Umbilical cord (tissue), 2 donors: ENCODE data around the gene GOLGA6C. TPM values are rescaled to one million over a fixed set of nuclear protein-coding genes. Genes with fewer than 3 reads are reported as not detected.
"Not testable (repeated sequence)": the region's sequence is repeated elsewhere in the genome, so short reads cannot be mapped to it uniquely, and the experiment has no call there.

ENCODE experiments used
- DNase-seq: peaks from one replicate; pipeline ENCODE4 v3.0.0-alpha.2; 2015; ENCODE audit warnings: low spot score
- total RNA-seq: library from RNA; depleted of rRNA; stranded (reverse); fragments of >200 nt; gene quantifications from one replicate; pipeline ENCODE4 v1.2.3, GENCODE V29; 2014; ENCODE audit warnings: low replicate concordance; ENCODE audit not compliant: insufficient read depth

The GOLGA6C gene
- total RNA-seq, 1 donor from 2014 or later = not detected

DNA sequence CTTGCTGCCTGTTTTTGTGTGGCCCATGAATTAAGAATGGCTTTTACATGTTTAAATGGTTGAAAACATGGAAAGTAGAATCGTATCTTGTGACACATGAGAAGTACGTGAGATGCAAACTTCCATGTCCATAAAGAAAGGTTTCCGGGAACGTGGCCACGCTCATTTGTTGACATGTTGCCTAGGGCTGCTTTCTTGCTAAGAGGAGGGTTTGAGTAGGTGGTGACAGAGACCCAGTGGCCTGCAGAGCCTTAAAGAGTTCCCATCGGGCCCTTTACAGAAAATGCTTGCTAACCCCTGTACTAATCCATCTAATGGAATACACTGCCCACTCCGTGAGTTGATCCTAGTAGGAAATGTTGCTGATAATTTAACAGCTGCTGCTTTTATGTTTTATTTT is 31.0 kb upstream of the GOLGA6C start:
- not testable (repeated sequence) for DNase-seq

DNA sequence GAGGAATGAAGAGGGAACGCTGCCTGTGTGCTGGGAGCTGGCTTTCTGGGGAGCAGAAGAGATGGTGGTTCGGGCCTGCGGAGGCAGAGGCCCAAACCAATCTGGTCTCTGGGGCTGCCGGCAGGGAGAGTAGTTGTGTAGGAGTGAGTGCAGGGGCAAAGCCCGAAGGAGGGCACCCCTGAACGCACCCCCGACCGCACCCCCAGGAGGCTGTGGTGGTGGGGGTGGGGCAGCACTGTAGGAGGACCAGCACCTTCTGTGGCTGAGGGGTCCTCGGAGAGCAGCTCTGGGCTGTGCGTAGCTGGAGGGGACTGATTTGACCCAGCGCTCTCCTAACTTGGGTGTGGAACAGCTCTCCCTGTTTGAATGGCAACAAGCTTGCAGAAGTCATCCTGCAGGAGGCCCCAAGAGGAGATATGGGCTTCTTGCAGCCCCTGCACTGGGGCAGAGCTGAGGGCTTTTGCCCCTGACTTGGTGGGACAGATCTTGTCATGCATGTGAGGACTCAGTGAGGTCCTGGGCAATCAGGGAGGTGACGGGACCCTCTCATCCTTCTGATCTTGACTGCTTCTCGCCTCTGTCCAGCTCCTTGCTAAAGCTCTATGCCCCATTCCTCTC is 30.4 kb upstream of the GOLGA6C start:
- DNase-seq = no peak

DNA sequence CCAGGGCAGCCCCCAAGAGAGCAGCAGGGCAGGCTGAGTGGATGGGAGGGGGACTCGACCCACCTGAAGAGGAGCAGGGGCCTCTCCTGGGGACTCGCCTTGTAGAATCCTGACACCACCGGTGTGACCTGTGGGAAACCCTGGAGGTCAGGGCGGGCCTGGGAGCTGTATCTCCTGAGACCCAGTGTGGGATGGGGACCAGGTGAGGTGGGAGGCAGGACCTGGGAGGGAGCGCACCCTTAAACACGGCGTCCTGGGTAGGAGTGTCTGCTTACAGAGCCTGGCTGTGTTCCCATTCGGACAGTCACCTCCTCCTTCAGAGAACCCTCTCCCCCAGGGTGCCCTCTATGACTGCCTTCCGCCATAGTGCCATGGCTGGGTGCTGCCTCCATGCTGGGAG is 29.3 kb upstream of the GOLGA6C start:
- DNase-seq = no peak

DNA sequence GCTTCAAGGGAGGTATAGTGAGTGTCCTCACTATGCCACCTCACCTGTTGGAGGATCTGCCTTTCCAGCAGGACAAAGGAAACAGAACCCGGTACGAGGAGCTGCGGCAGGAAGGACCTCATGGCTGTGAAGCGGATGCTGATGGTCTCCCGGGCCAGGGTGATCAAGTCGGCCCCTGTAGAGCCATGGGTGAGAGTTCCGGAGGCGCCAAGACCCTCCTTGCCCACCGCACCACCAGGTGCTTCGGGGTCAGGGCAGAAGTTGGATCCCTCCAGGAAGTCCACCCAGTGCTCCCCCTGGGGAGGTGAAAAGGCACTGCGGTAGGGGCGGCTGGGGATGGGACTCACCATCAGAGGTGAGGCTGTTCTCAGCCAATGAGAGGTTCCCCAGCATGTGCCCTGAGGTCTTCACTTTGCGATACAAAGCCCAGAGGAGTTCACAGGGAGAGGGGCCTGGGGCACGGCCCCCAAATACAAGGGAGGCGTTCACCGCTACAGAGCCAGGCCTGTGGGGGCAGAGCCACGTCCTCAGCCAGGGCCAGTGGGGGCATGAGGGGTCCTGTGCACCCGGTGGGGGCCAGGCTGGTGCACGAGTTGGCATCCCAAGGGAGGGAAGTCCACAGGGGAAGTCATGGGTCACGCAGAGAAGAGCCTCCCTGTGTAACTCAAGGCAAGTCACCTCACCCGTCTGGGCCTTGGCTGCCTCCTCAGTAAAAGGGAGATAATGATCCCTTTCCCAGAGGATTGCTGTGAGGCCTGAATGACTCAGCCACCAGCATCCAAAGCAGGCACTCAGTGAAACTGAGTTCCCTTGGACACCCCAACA is 28.7 kb upstream of the GOLGA6C start:
- DNase-seq = no peak

DNA sequence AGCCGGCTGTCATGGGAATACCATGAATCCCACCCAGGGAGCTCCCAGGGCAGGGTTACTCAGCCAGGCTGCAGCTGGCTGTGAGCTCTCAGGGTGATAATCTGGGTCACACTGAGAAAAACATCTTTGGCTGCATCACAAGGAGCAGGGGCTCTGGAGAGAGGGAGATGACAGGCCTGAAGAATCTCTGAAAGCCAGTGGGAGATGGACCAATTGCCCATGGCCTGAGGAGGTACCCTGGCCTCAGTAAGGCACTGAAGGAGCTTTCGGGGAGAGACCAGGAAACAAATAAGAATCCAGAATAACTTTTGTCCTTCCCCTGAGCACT is 28.2 kb upstream of the GOLGA6C start:
- DNase-seq = no peak

DNA sequence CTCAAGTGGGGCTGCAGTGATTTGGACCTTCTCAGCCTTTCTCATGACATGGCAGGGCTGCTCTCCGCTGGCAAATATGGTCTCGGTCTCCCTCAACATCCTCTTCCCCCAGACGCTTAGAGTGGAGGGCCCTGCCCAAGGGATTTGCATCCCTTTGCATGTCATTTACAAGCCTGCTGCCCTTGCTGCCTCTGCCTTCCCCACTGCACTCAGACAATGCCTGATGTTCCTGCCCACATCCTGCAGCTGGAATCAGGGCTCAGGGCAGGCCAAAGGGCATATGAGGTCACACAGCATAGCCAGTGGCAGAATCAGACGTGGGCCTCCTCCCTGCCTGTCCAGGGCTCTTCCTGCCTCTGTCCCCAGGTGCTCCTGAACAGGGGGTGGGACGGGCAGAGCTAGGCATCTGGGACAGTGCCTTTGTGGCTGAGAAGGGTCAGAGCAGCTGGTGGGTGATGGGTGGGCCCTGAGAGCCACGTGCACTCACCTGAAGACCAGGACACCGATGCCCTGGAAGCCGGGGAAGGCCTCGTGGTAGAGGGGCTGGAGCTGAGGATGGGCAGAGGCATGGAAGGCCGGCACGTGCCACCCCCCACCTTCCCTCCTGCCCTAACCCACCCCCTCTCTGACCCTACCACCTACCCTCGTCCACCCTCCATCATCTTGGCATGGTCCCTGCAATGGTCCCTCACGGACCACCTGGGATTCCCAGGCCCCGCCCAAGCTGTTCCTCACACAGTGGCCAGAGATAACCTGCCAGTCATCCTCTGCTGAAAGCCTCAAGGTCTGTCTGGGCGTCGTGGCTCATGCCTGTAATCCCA is 27.4 kb upstream of the GOLGA6C start:
- DNase-seq = no peak

DNA sequence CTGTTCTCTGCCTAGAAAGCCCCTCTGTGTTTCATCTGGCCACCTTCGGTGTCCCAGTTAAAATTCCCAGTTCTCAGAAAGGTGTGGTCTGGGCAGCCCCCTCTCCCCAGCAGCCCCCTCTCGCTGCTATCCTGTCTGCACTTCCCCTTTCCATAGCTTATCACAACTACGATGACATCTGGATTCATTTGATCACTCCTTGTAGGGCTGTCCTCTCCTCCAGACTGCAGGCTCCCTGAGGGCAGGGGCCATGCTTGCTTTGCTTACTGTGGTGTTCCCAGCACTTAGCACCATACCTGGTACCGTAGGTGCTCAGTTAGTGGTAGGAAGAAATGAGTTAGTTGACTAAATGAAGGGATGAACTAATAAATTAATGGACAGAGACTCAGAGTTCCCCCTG is 26.3 kb upstream of the GOLGA6C start:
- no peak for DNase-seq

DNA sequence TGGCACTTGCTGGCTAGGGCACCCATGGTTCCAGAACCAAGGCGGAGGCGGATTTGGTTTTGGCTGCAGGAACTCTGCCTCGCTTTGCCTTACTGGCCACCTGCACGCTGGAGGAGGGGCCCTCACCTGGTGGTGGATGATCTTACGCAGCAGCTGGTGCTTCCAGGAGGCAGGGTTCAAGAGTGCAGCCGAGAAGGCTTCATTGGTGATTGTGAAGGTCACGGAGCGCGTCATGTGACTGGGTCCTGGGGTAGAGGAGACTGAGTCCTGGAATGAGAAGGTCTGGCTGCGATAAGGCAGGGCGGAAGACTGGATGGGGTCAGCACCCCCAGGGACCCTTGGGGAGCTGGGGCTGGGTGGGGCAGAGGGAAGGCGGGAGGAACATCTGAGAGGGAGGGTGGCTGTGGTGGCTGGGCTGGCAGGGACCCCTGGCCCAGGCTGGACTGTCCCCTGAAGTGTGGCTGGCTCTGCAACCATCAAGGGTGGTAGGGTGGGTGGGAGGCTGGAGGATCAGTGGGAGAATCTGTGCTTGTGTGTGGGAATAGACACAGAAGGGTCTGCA is 25.8 kb upstream of the GOLGA6C start:
- no peak for DNase-seq

DNA sequence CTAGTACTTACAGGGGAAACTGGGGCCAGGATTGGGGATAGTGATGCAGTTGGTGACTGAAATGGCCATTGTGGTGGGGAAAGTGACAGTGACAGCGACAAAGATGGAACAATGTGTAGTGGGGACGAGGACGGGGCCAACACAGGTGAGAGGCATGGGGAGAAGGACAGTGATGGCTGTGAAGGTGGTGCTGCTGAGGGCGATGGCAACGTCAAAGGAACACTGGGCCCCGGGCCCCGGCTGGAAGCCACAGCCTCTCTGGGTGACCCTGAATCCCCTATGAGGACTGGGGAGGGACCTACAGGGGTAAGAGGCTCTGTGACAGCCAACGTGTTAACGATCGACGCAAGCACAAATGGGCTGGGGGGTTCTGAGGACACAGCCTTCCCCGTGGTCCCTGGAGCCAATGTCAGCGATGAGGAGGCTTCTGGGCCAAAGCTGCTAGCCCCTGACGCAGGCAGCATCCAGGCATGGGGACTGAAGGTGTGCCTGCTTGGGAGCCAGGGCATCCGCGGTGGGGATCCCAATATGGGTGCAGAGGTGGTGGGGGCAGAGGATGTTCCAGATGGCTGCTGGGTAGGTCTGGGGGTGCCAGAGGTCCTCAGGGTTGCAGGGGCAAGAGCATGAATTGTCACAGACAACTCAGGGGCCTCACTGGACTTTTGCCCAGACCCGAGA is 25.2 kb upstream of the GOLGA6C start:
- DNase-seq = no peak

DNA sequence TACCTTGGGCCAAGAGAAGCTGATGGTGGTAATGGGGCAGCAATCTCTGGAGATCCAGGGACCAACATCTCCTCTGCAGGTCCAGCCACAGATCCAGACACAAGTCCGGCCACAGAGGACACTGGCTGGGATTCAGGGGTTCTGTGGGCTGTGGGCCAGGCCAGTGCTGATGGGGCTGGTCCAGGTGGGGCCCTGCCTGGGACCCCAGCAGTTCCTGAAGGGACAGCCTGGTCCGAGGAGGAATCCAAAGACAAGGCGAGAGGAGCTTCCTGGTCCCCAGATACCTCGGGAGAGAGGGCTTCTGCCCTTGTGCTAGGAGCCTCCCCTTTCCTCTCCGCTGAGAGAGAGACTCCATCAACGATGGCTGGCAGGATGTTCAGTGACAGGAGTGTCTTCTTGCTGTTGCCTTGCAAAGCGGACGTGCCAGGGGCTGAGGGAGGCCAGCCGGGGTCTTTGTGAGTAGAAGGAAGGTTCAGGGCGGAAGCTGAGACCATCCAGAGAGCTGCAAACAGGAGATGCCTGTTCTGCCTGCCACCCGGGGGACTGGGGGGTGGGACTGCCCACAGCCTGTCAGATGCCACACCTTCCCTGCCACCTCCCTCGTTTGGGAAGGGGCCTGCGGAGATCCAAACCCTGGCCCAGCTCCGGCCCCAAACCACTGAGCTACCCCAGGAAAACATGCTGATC is 24.5 kb upstream of the GOLGA6C start:
- no peak for DNase-seq

DNA sequence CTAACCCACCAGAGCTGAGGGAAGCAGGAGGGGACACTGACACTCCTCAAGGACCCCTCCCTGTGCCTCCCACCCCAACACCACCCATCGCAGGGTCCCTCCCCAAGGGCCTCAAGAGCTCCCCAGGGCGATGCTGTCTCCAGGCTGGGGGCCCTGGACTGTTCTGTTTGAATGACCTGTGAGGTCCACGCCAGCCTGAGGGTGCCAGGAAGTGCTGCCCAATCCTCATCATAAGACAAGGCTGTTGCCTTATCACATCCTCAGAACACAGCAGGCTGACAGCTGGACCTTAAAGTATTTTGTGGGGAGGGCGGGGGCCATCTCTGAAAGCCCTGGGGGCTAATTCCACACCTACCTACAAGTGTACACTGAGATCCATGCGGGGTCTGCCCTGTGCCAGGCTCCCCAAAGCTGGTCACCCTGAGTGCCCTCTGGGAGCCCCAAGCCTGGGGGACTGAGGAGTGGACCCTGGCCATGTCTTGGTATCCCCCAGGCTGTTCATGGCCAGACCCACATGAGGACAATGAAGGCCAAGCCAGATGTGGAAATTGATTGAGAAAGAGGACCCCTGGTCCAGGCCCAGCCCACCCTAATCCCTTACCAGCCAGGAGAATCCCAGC is 23.8 kb upstream of the GOLGA6C start:
- no peak for DNase-seq

DNA sequence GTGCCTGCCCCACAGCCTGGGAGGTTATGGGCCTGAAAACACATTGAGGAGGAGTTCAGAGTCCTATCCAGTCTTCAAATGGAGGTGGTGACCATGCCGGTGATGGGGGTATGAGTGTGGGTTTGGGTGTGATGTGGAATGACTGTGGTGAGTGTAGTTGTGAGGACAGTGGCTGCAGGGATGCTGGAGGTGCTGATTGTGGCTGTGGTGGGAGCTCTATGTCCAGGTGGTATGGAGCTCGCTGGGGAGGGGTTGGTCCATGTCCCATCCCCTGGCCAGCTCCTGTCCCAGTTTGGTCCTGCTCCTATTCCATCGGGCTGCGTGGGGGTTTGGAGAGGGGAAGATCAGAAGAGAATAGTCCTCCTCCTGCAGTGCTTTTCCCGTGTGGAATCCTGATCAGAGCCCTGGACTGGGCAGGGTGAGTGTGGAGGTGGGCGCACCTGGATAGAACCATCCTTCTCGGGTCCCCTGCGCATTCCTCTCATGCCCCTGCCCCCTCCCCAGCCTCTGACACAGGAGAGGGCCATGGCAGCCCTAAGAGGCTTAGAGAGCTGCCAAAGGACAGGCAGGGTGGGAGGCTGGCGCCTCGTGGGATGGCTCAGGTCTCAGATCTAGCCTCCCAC is 23.0 kb upstream of the GOLGA6C start:
- DNase-seq = no peak

DNA sequence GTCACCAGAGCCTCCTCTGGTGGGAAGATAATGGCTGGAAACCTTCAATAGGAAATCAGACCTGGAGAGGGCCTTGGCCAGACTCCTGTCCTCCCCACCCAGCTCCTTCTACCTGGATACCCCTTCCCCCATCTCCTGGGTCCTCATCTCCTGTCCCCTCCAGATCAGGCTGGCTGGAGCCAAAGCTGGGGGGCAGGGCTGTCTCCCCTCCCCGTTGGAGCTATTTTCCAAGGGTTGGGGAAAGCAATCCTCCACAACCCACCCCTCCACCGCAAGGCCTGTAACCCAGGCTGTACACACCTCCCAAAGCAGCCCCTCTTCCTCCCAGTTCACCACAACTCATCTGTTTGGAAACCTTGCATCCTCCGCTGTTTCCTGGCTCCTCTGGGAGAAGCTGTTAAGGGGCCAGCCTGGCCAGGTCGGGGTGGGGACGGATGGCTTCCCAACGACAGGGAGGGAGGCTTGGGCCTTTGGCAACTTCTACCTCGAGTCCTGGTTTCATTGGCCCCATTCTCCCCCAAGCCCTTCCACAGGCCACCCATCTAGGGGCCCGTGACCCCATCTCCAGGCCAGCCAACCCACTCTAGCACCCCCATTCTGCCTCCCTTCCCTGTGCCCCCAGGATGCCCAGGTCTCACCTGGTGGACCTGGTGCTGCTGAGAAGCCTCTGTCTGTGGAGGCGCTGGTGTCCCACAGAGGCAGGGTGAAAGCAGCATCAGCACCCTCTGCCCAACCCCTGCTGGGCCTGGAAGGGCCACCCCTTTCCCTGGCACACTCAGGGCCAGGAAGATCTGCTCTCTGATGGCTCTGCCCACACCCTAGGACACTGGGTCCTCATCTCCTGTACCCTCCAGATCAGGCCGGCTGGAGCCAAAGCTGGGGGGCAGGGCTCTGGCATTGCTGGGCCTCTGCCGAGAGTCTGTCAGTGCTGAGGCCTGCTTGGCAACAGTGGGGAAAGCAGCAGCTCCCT is 22.1 kb upstream of the GOLGA6C start:
- no peak for DNase-seq

DNA sequence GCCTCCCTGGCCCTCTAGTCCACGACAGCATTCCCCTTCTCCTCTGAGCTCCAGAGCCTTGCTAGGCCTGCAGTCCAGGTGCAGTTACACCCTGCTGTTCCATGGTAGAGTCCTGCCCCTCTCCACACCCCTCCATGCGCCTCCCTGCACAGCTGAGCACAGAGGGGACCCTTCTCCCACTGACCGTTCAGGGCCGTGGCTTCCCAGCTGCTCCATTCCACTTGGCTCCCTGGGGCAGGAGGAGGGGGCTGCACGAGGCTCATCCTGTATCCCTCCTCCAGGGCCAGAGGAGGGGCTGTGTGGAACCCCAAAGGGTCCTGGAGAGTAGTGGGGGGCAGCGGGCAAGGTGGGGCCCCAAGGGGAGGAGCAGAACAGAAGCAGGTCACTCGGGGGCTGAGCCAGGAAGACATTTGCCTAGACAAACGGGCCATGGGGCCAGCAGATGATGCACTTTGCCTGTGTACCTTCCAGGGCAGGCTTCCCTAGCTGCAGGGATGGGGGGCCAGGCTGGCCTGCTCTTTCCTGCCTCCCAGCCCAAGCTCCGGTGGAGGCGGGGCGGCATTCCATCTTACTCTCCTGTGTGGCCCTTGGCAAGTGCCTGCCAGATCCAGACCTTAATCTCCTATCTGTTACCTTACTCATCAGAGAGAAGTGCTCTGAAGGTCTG is 20.7 kb upstream of the GOLGA6C start:
- DNase-seq = no peak

DNA sequence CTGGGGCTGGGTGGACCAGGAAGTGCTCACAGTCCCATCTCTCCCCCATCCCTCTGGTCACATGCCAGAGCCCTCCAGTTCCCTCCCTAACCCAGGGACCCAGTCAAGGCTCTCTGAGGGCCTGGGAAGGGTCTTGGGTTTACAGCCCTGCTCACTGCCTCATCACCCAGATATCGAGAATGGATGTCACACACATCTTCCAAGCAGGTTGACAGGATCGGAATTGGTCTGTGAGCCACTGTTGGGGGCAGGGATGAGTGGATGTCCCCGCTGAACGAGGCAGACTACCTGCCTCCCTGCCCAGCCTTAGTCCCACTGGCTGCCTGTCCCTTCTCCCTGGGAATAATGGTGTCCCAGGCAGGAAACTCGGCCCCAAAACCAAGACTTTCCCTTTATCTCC is 20.0 kb upstream of the GOLGA6C start:
- DNase-seq = no peak

DNA sequence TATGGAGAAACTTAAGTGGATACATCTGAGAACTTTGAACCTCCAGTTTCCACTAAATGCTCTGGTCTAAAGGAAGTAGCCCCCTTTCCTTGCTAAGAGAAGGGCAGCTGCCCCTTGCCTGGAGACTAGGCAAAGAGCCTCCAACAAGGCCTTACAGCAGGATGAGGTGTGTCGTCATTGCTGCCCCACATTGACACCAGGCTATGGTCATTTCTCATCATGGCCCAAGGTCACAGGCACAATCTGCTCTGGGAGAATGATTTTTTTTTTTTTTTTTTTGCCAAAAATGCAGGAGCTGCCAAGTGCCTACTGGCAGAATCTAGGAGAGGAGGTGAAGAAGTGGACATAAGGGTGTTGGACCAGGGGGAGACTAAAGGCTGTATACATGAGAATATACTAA is 12.4 kb upstream of the GOLGA6C start:
- DNase-seq = not testable (repeated sequence)

DNA sequence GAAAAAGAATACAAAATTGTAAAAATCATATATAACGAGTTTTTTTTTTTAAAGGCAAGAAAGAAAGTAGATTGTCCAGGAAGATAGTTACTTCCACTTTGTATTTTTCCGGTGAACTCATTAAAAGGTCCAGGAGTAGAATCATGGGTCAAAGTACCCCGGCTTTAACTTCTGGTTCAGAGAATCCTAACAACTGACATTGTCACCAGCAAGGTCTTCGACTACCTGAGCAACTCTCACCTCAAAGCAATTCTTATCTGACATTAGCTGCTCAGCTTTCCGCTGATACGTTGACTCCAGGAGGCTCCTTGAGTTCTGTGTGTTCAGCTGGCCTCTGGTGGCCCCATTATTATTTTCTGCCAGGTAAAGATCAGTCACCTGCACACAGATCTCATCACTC is 9.1 kb upstream of the GOLGA6C start:
- DNase-seq = not testable (repeated sequence)

DNA sequence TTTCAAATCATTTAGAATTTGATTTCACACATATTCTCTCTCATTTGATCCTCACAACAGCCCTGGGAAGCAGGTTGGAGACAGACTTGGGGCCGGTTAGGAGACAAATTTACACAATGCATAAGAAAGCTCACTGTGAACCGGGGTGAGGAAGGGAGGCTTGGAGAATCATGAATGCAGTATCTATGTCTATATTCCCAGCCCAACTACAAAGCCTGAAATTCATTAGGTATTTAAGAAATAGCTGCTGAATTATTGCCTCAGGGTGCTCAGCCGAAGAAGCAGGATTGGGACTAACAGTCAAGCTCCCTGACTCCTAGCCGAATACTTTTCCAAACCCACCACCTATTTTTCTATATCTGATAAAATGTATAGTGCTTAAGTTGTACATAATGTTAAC is 8.4 kb upstream of the GOLGA6C start:
- no peak for DNase-seq
